ENCODE results near the gene RASSF6. TPM values are rescaled to one million over a fixed set of nuclear protein-coding genes. Genes with fewer than 3 reads are reported as not detected.

Gene RASSF6
- total RNA-seq, 1 experiment from 2014 or later, result 0.15 TPM

DNA sequence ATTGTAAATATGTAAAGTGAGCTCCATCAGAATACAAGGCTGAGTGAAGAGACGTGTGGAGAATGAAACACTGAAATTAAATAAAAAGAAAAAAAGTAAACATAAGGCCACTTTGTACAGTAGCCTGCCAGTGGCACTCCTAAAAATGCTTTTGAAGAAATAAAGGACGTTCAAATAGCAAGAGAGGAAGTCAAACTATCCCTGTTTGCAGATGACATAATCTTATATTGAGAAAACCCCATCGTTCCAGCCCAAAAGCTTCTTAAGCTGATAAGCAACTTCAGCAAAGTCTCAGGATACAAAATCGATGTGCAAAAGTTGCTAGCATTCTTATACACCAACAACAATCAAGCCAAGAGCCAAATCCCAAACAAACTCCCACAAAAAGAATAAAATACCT lies 24.2 kb downstream of the RASSF6 start (continued):
- TF ChIP-seq, protein P1, sequence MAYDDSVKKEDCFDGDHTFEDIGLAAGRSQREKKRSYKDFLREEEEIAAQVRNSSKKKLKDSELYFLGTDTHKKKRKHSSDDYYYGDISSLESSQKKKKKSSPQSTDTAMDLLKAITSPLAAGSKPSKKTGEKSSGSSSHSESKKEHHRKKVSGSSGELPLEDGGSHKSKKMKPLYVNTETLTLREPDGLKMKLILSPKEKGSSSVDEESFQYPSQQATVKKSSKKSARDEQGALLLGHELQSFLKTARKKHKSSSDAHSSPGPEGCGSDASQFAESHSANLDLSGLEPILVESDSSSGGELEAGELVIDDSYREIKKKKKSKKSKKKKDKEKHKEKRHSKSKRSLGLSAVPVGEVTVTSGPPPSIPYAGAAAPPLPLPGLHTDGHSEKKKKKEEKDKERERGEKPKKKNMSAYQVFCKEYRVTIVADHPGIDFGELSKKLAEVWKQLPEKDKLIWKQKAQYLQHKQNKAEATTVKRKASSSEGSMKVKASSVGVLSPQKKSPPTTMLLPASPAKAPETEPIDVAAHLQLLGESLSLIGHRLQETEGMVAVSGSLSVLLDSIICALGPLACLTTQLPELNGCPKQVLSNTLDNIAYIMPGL (CRISPR knock-in tag; IDR thresholded peaks at IDR 0.05), result no peak
- TF ChIP-seq, protein P2, sequence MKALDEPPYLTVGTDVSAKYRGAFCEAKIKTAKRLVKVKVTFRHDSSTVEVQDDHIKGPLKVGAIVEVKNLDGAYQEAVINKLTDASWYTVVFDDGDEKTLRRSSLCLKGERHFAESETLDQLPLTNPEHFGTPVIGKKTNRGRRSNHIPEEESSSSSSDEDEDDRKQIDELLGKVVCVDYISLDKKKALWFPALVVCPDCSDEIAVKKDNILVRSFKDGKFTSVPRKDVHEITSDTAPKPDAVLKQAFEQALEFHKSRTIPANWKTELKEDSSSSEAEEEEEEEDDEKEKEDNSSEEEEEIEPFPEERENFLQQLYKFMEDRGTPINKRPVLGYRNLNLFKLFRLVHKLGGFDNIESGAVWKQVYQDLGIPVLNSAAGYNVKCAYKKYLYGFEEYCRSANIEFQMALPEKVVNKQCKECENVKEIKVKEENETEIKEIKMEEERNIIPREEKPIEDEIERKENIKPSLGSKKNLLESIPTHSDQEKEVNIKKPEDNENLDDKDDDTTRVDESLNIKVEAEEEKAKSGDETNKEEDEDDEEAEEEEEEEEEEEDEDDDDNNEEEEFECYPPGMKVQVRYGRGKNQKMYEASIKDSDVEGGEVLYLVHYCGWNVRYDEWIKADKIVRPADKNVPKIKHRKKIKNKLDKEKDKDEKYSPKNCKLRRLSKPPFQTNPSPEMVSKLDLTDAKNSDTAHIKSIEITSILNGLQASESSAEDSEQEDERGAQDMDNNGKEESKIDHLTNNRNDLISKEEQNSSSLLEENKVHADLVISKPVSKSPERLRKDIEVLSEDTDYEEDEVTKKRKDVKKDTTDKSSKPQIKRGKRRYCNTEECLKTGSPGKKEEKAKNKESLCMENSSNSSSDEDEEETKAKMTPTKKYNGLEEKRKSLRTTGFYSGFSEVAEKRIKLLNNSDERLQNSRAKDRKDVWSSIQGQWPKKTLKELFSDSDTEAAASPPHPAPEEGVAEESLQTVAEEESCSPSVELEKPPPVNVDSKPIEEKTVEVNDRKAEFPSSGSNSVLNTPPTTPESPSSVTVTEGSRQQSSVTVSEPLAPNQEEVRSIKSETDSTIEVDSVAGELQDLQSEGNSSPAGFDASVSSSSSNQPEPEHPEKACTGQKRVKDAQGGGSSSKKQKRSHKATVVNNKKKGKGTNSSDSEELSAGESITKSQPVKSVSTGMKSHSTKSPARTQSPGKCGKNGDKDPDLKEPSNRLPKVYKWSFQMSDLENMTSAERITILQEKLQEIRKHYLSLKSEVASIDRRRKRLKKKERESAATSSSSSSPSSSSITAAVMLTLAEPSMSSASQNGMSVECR (CRISPR knock-in tag; IDR thresholded peaks at IDR 0.05; ENCODE audit: borderline replicate concordance), result no peak

DNA sequence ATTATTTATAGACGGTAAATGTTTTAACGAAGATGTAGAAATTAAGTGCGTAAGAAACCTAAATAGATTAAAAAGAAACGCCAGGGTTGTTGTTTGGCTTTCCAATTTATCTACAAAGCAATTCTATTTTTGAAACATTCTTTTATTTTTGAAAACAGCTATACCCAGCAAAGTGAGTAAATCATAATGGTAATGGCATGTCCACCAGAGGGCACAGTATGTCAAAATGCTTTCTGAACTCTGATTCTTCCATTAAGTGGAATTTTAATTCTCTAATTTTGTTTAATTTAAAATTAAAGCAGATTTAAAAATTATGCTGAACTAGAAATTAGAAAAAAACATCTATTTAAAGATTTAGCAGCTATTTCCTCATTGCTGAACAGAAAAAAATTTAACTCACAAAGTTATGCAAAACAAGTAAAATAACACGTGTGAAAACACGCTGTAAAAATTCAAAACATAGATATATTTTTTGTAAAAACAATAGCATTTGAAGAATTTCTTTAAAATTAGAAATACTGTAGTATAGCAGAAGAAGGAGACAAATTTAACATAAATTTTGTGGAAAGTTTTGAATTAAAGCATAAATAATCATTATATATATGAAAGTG lies 26.5 kb downstream of the RASSF6 start:
- TF ChIP-seq, protein P3, sequence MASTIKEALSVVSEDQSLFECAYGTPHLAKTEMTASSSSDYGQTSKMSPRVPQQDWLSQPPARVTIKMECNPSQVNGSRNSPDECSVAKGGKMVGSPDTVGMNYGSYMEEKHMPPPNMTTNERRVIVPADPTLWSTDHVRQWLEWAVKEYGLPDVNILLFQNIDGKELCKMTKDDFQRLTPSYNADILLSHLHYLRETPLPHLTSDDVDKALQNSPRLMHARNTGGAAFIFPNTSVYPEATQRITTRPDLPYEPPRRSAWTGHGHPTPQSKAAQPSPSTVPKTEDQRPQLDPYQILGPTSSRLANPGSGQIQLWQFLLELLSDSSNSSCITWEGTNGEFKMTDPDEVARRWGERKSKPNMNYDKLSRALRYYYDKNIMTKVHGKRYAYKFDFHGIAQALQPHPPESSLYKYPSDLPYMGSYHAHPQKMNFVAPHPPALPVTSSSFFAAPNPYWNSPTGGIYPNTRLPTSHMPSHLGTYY (CRISPR knock-in tag; IDR thresholded peaks at IDR 0.05), result no peak
- TF ChIP-seq, protein P2 (CRISPR knock-in tag; IDR thresholded peaks at IDR 0.05; ENCODE audit: borderline replicate concordance), result no peak
- no peak for TF ChIP-seq ZNF219 (CRISPR knock-in tag; IDR thresholded peaks at IDR 0.05; ENCODE audit: borderline replicate concordance)
- TF ChIP-seq, protein P4, sequence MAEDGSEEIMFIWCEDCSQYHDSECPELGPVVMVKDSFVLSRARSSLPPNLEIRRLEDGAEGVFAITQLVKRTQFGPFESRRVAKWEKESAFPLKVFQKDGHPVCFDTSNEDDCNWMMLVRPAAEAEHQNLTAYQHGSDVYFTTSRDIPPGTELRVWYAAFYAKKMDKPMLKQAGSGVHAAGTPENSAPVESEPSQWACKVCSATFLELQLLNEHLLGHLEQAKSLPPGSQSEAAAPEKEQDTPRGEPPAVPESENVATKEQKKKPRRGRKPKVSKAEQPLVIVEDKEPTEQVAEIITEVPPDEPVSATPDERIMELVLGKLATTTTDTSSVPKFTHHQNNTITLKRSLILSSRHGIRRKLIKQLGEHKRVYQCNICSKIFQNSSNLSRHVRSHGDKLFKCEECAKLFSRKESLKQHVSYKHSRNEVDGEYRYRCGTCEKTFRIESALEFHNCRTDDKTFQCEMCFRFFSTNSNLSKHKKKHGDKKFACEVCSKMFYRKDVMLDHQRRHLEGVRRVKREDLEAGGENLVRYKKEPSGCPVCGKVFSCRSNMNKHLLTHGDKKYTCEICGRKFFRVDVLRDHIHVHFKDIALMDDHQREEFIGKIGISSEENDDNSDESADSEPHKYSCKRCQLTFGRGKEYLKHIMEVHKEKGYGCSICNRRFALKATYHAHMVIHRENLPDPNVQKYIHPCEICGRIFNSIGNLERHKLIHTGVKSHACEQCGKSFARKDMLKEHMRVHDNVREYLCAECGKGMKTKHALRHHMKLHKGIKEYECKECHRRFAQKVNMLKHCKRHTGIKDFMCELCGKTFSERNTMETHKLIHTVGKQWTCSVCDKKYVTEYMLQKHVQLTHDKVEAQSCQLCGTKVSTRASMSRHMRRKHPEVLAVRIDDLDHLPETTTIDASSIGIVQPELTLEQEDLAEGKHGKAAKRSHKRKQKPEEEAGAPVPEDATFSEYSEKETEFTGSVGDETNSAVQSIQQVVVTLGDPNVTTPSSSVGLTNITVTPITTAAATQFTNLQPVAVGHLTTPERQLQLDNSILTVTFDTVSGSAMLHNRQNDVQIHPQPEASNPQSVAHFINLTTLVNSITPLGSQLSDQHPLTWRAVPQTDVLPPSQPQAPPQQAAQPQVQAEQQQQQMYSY (CRISPR knock-in tag; IDR thresholded peaks at IDR 0.05), result no peak
- TF ChIP-seq TEAD1 (CRISPR knock-in tag; IDR thresholded peaks at IDR 0.05), result no peak
- no peak for TF ChIP-seq ZNF138 (CRISPR knock-in tag; conservative IDR thresholded peaks at IDR 0.05)
- Mint-ChIP-seq H3K4me1 (peaks cover 8% of the 10 kb centered on the region), H3K4me3 (no peak overlapping the region), H3K9me3 (peaks cover 9% of the 10 kb centered on the region), H3K36me3 (no peaks in the 10 kb centered on the region), H3K27ac (no peak overlapping the region), H3K27me3 (ENCODE audit: low read depth) (no peaks in the 10 kb centered on the region)
- no peak for ATAC-seq
- DNase-seq (ENCODE audit: low spot score), result no peak
- CTCF ChIA-PET, result interaction anchor here (0.7 to 1.5 kb wide), 10 partner anchors 10 to 540 kb away, joined by 3 to 12 read pairs (median 5); partner anchors contain the start of gene RASSF6
- POLR2A ChIA-PET, result no interaction called here

Measured in WTC11 (cell line).